Measurements from ENCODE around the gene RALY.

The RALY gene

GRCh38 chr20:33977535-33977934 is 16.2 kb upstream of the RALY start:
- no peaks in the 10 kb centered on the region for H3K36me3 Mint-ChIP-seq (ENCODE audit: low read depth)
- peaks cover 36% of the 10 kb centered on the region for H3K27me3 Mint-ChIP-seq (ENCODE audit: low read depth)
- no peaks in the 10 kb centered on the region for H3K4me1 Mint-ChIP-seq (ENCODE audit: low read depth)
- no peak overlapping the region for H3K4me3 Mint-ChIP-seq
- H3K9me3 Mint-ChIP-seq, result no peaks in the 10 kb centered on the region
- H3K27ac Mint-ChIP-seq, result no peak overlapping the region

DNA sequence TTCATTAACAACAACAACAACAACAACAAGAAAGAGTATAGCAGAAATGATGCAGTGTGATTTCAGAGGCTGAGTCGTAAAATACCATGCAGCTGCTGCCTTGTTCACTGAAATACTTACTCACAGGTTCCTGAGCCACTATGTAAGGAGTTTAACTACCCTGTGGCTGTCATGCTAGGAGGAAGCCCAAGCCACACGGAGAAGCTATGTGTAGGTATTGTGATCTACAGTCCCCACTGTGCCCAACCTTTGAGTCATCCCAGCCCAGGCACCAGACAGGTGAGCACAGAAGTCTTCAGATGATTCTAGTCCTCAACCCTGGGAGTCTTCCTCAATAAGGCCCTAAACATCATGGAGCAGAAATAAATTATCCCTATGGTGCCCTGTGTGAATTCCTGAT is 14.6 kb upstream of the RALY start:
- Mint-ChIP-seq H3K9me3 (no peaks in the 10 kb centered on the region), H3K4me1 (ENCODE audit: low read depth) (no peaks in the 10 kb centered on the region), H3K27me3 (ENCODE audit: low read depth) (peaks cover 42% of the 10 kb centered on the region), H3K4me3 (no peak overlapping the region), H3K27ac (no peak overlapping the region), H3K36me3 (ENCODE audit: low read depth) (no peaks in the 10 kb centered on the region)

GRCh38 chr20:33981347-33981746 is 12.4 kb upstream of the RALY start:
- Mint-ChIP-seq H3K4me1 (ENCODE audit: low read depth) (no peaks in the 10 kb centered on the region), H3K36me3 (ENCODE audit: low read depth) (no peaks in the 10 kb centered on the region), H3K4me3 (no peak overlapping the region), H3K9me3 (no peaks in the 10 kb centered on the region), H3K27me3 (ENCODE audit: low read depth) (peaks cover 46% of the 10 kb centered on the region), H3K27ac (no peak overlapping the region)

GRCh38 chr20:33981964-33982363 is 11.7 kb upstream of the RALY start:
- Mint-ChIP-seq H3K36me3 (ENCODE audit: low read depth) (no peaks in the 10 kb centered on the region), H3K27me3 (ENCODE audit: low read depth) (peaks cover 42% of the 10 kb centered on the region), H3K9me3 (no peaks in the 10 kb centered on the region), H3K27ac (no peak overlapping the region), H3K4me3 (no peak overlapping the region), H3K4me1 (ENCODE audit: low read depth) (no peaks in the 10 kb centered on the region)

DNA sequence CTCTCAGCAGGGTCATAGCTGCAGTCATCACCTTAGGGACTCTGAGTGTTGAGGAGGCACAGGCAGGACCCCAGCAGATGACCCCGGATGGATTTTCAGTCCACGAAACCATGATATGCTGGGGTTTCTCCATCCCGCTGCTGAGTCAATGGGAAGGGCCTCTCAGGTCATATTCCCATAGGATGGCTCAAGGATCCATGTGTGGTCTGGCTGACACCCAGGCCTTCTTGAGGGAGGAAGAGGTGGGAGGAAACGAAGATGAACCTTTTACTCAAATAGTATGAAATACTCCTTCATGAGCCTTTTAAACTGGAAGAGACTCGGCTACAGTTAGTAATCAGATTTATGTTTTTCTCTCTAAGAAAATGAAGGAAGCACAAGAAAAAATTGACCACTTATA is 10.3 kb upstream of the RALY start:
- Mint-ChIP-seq H3K27ac (no peak overlapping the region), H3K4me1 (ENCODE audit: low read depth) (no peaks in the 10 kb centered on the region), H3K36me3 (ENCODE audit: low read depth) (no peaks in the 10 kb centered on the region), H3K27me3 (ENCODE audit: low read depth) (peaks cover 30% of the 10 kb centered on the region), H3K4me3 (no peak overlapping the region), H3K9me3 (no peaks in the 10 kb centered on the region)

- Mint-ChIP-seq H3K27me3 (ENCODE audit: low read depth) (peaks cover 22% of the 10 kb centered on the region), H3K4me3 (no peak overlapping the region), H3K9me3 (no peaks in the 10 kb centered on the region), H3K36me3 (ENCODE audit: low read depth) (peaks cover 2% of the 10 kb centered on the region), H3K27ac (no peak overlapping the region), H3K4me1 (ENCODE audit: low read depth) (no peaks in the 10 kb centered on the region)
Measured at GRCh38 chr20:33984182-33984719, 9.5 kb upstream of the RALY start.

DNA sequence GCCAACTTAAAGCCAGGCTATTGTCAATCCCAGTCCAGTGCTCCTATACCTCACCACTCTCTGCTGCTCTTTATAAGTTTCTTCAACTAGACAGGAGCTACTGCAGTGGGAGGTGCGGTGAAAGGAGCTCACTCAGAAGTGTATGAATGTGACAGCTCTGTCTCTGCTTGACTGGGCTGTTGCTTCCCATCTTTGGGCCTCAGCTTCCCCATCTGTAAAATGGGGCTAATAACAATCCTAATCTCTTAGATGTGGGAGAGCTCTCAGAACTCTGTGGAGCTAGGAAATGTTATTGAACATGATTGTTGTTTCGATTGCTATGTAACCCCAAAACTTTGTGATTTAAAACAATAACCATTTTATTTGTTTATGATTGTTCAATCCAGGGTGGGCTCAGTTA is 8.4 kb upstream of the RALY start:
- Mint-ChIP-seq H3K27ac (no peak overlapping the region), H3K36me3 (ENCODE audit: low read depth) (peaks cover 5% of the 10 kb centered on the region), H3K27me3 (ENCODE audit: low read depth) (peaks cover 16% of the 10 kb centered on the region), H3K4me1 (ENCODE audit: low read depth) (peaks cover 4% of the 10 kb centered on the region), H3K4me3 (no peak overlapping the region), H3K9me3 (no peaks in the 10 kb centered on the region)

GRCh38 chr20:33985830-33986229 is 7.9 kb upstream of the RALY start:
- H3K36me3 Mint-ChIP-seq (ENCODE audit: low read depth), result peaks cover 5% of the 10 kb centered on the region
- H3K4me1 Mint-ChIP-seq (ENCODE audit: low read depth), result peaks cover 6% of the 10 kb centered on the region
- peaks cover 16% of the 10 kb centered on the region for H3K27me3 Mint-ChIP-seq (ENCODE audit: low read depth)
- H3K4me3 Mint-ChIP-seq, result no peak overlapping the region
- no peak overlapping the region for H3K27ac Mint-ChIP-seq
- H3K9me3 Mint-ChIP-seq, result no peaks in the 10 kb centered on the region

DNA sequence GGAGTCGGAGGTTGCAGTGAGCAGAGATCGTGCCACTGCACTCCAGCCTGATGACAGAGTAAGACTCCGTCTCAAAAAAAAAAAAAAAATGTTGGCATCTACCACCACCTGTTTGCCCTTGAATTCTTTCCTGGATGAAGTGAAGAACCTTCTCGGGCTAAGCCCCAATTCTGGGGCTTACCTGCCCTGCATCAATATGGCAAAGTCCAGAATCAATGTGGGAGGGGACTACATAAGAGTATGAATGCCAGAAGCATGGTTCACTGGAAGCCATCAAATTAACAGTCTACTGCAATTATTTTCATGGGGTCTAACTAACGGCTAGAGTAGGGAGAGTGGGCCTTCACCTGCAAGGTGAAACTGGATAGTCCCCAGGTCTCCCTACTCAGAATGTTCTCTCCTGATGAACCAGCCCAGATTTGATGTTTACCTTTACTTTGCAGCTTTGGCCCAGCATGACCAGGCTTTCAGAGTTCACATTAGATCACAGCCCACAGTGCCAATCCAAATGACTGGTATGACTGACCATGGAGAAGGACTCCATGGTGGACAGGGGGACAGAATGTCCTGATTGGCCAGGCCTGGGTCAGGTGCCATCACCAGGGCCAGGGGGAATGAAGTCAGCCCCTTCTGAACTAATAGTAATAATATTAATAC is 7.0 kb upstream of the RALY start:
- Mint-ChIP-seq H3K36me3 (ENCODE audit: low read depth) (peaks cover 7% of the 10 kb centered on the region), H3K9me3 (no peaks in the 10 kb centered on the region), H3K4me3 (no peak overlapping the region), H3K4me1 (ENCODE audit: low read depth) (peaks cover 9% of the 10 kb centered on the region), H3K27ac (no peak overlapping the region), H3K27me3 (ENCODE audit: low read depth) (peaks cover 13% of the 10 kb centered on the region)

DNA sequence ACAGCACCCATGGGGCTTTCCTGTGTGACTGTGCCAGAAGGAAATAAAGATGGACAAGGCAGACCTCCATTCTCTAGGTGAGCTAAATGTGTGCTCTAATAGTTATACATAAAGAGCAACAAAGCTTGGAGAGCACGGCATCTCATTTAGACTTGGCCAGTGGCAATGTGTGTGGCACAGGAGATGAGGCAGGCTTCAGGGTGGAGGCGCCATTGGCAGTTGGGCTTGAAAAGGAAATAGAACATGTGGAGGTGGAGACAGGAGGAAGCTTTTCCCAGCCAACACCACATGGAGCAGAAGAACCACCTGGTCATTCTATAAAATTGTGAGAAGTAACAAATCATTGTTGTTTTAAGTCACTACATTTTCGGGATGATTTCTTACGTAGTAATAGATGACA is 3.6 kb upstream of the RALY start:
- H3K4me3 Mint-ChIP-seq, result peak overlapping the region; percentile 36
- H3K27me3 Mint-ChIP-seq (ENCODE audit: low read depth), result peaks cover 5% of the 10 kb centered on the region
- H3K27ac Mint-ChIP-seq, result peak overlapping the region; percentile 59

DNA sequence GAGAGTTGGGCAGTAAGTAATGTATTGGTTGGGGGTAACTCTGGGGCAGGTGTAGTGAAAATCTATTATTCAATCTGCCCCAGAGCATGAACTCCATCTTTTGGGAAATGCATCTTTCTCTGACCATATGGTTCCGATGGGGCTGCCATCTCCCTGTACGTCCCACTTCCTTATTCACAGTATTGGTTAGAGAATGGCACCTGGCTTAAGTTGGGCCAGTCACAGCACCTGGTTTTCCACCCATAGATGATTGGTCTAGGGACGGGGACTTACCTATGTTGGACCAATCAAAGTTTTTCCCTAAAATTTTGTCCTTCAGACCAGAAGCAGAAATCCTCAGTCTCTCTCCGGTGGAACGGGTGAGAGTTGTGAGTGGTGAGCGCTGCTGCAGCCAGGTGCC is 2.2 kb upstream of the RALY start:
- Mint-ChIP-seq H3K4me1 (ENCODE audit: low read depth) (peaks cover 23% of the 10 kb centered on the region), H3K9me3 (no peaks in the 10 kb centered on the region), H3K36me3 (ENCODE audit: low read depth) (peaks cover 10% of the 10 kb centered on the region), H3K27me3 (ENCODE audit: low read depth) (no peaks in the 10 kb centered on the region), H3K4me3 (peak overlapping the region; percentile 86), H3K27ac (no peak overlapping the region)

More for the DNA sequence above, 3.6 kb upstream of the RALY start:
- peaks cover 12% of the 10 kb centered on the region for H3K4me1 Mint-ChIP-seq (ENCODE audit: low read depth)
- H3K9me3 Mint-ChIP-seq, result no peaks in the 10 kb centered on the region
- peaks cover 10% of the 10 kb centered on the region for H3K36me3 Mint-ChIP-seq (ENCODE audit: low read depth)

DNA sequence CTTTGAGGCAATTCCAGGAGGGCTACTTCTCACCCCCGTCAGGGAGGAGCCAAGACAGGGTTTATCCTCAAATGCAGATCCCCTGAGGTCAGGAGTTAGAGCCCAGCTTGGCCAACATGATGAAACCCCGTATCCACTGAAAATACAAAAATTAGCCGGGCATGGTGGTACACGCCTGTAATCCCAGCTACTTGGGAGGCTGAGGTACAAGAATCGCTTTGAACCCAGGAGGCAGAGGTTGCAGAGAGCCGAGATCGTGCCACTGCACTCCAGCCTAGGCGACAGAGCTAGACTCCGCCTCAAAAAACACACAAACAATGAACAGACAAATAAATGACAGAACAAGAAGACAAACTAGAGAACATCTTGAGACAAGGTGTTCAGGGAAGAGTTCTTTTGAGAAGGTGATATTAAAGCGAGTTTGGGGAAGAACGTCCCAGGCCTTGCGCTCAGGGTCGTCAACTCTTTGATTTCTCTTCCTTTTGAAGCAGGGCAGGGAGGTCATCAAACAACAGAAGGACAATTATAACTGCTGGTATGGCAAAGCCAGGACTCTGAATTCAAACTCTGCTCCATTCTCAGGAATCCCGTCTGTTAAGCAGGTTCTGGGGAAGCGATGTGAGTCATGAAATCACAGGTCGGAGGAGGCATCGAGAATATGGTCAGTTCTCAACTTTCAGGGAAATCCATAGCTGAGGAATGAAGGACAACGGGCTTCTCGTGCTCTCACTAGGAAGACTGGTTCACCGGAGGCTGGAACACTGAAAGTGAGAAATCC is 1.4 kb upstream of the RALY start:
- H3K36me3 Mint-ChIP-seq (ENCODE audit: low read depth), result peaks cover 12% of the 10 kb centered on the region
- H3K27me3 Mint-ChIP-seq (ENCODE audit: low read depth), result no peaks in the 10 kb centered on the region
- H3K4me3 Mint-ChIP-seq, result peak overlapping the region; percentile 86
- H3K9me3 Mint-ChIP-seq, result no peaks in the 10 kb centered on the region
- H3K27ac Mint-ChIP-seq, result peak overlapping the region; percentile 98
- H3K4me1 Mint-ChIP-seq (ENCODE audit: low read depth), result peaks cover 28% of the 10 kb centered on the region

DNA sequence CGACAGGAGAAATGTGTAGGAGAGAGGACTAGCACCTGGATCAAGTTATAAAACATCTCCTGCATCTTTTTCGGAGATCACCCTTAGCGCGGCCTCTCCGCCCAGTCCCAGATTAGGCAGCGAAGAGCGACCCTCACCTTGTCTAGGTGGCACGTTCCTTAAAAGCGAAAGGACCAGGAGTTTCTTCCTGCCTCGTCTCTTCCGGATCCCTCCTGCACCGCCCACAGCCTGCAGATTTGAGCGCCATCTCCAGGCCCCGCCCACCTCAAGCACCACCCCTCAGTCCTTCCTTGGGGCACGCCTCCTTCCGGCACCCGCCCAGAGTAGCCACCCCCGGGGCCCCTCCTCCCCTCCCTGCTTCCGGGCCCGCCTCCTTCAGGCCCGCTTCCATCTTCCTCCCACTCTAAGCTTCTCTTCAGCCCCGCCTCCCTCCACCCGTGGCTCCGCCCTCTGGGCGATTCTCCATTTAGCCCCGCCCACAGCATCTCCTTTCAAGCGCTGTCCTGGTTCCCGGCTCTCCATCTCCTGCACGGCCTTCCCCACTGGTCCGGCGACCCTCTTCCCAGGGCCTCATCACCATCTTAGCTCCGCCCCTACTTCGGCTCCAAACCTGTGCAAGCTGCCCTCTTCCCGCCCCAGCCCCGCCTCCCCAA is 662 bp upstream of the RALY start:
- no peaks in the 10 kb centered on the region for H3K27me3 Mint-ChIP-seq (ENCODE audit: low read depth)
- peaks cover 34% of the 10 kb centered on the region for H3K4me1 Mint-ChIP-seq (ENCODE audit: low read depth)
- H3K27ac Mint-ChIP-seq, result peak overlapping the region; percentile 98
- peak overlapping the region; percentile 86 for H3K4me3 Mint-ChIP-seq
- H3K9me3 Mint-ChIP-seq, result no peaks in the 10 kb centered on the region
- H3K36me3 Mint-ChIP-seq (ENCODE audit: low read depth), result peaks cover 15% of the 10 kb centered on the region

GRCh38 chr20:33994222-33994913 is 657 bp downstream of the RALY start:
- H3K36me3 Mint-ChIP-seq (ENCODE audit: low read depth), result peaks cover 19% of the 10 kb centered on the region
- H3K27me3 Mint-ChIP-seq (ENCODE audit: low read depth), result no peaks in the 10 kb centered on the region
- peak overlapping the region; percentile 92 for H3K27ac Mint-ChIP-seq

More at GRCh38 chr20:33994222-33994913, 657 bp downstream of the RALY start:
- H3K4me3 Mint-ChIP-seq, result peak overlapping the region; percentile 94
- no peaks in the 10 kb centered on the region for H3K9me3 Mint-ChIP-seq
- H3K4me1 Mint-ChIP-seq (ENCODE audit: low read depth), result peaks cover 43% of the 10 kb centered on the region
